ENCODE results near the gene NKX2-8.
"Not testable (repeated sequence)": the region's sequence is repeated elsewhere in the genome, so short reads cannot be mapped to it uniquely, and the experiment has no call there.

NKX2-8 gene

DNA sequence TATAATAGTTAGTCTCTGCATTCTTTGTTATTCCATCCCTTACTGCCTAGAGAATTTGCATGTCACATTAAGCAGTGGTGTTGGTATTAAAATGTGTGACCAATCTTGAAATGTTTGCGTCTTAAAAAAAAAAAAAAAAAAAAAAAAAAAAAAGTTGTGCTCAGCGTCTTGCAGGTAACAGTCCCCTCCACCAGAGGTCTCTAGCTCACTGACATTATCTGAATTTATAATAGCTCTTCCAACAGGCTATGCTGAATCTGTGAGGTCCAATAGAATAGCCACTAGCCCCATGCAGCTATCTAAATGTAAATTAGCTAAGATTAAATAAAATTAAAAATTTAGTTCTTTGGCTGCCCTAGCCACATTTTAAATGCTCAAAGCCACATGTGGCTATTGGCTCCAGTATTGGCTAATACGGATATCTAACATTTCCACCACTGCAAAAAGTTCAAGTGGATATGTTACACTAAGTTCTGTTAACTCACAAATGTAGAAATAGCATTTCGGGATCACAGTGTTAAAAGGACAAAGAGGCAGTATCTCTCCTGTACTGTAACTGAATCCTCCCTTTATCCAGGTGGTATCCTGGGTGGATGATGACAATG lies 28.7 kb downstream of the NKX2-8 start:
- peak; percentile 43 for DNase-seq (ENCODE audit: extremely low read depth, low read depth)
- TF ChIP-seq, protein P1, sequence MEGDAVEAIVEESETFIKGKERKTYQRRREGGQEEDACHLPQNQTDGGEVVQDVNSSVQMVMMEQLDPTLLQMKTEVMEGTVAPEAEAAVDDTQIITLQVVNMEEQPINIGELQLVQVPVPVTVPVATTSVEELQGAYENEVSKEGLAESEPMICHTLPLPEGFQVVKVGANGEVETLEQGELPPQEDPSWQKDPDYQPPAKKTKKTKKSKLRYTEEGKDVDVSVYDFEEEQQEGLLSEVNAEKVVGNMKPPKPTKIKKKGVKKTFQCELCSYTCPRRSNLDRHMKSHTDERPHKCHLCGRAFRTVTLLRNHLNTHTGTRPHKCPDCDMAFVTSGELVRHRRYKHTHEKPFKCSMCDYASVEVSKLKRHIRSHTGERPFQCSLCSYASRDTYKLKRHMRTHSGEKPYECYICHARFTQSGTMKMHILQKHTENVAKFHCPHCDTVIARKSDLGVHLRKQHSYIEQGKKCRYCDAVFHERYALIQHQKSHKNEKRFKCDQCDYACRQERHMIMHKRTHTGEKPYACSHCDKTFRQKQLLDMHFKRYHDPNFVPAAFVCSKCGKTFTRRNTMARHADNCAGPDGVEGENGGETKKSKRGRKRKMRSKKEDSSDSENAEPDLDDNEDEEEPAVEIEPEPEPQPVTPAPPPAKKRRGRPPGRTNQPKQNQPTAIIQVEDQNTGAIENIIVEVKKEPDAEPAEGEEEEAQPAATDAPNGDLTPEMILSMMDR (IDR thresholded peaks at IDR 0.05; ENCODE audit: low read depth, low read length), result peak; percentile 81

DNA sequence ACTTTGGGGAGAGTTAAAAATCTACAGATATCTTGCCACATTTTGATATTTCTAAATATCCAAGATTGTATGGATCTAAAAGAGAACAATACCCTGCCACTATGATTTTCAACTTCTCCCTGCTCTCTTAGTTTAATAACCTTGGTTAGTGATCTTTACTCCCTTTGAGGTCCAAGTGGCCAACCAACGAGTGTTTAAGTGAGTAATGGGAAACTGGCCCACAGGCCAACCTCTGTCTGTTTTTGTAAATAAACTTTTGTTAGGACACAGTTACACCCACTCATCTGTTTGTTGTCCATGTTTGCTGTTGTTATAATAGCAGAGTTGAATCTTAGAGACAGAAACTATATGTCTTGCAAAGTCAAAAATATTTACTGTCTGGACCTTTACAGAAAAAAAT lies 31.5 kb downstream of the NKX2-8 start:
- TF ChIP-seq, protein P1 (IDR thresholded peaks at IDR 0.05; ENCODE audit: low read depth, low read length), result no peak
- no peak for DNase-seq (ENCODE audit: extremely low read depth, low read depth)

DNA sequence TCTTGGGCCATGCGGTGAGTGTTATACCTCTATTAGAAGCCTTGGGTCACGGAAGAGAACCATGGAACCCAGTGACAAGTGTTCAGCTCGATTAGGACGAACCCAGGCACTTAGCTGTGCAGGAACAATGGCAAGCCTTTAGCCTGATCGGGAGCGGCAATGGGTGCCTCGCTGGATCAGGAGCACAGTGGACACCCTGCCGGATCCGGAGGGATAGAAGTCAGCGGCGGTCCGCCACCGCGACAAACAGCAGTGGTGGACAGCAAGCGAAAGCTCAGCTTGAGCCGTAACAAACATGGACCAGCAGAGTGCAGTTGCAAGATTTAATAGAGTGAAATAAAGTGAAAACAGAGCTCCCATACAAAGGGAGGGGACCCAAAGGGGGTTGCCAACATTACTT lies 38.1 kb downstream of the NKX2-8 start:
- not testable (repeated sequence) for DNase-seq (ENCODE audit: extremely low read depth, low read depth)

DNA sequence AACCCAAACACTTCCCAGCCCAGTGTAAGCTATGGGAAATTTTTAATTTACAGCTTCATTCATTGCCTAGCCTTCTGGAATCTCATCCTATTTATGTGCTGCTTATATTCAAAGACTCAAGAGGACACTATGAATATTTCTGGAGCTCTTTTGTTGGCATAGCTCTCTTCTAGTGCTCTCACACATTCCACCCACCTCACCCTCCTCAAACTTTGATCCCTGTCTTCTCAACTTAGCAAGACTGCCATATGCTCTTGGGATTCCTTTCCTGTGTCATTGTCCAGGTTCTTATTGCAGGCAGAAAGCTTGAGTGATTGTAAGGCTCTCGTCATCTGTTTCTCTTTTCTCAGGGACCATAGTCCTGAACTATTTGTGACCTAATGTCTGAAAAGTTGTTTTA lies 44.4 kb downstream of the NKX2-8 start:
- no peak for DNase-seq (ENCODE audit: extremely low read depth, low read depth)
- TF ChIP-seq, protein P1 (IDR thresholded peaks at IDR 0.05; ENCODE audit: low read depth, low read length), result no peak

Data from AG09319 (cell line).